Stimulated activated naive CD8-positive, alpha-beta T cell treated with anti-CD3 and anti-CD28 coated beads, Interleukin-15, amount 100 ng/mL, for 72 hours (primary cell): Measurements from ENCODE around the gene PPM1N.

Experiments
- ATAC-seq: fragments of 150-1000 bp; cut with Tn5 transposase; 2 replicates; pipeline ENCODE4 v1.10.0; 2021; ENCODE audit warnings: mild to moderate bottlenecking, moderate library complexity
- DNase-seq, 2 donors: peaks; one replicate each; pipeline ENCODE4 v3.0.0; 2021 to 2022
- H3K27ac Mint-ChIP-seq, 2 donors: one replicate each; pipeline ENCODE4 v1.8.0; 2022; ENCODE audit warnings: mild to moderate bottlenecking in 2 of 2, mixed read lengths in 2 of 2, moderate library complexity in 2 of 2
- H3K27me3 Mint-ChIP-seq: one replicate; pipeline ENCODE4 v1.8.0; 2022; ENCODE audit warnings: mixed read lengths
- H3K4me1 Mint-ChIP-seq: one replicate; pipeline ENCODE4 v1.8.0; 2022; ENCODE audit warnings: mild to moderate bottlenecking, mixed read lengths
- H3K4me3 Mint-ChIP-seq, 2 donors: one replicate each; pipeline ENCODE4 v1.8.0; 2022; ENCODE audit warnings: mild to moderate bottlenecking in 2 of 2, mixed read lengths in 2 of 2, moderate library complexity in 1 of 2
- H3K9me3 Mint-ChIP-seq, 2 donors: one replicate each; pipeline ENCODE4 v1.8.0; 2022; ENCODE audit warnings: mixed read lengths in 2 of 2

PPM1N gene

GRCh38 chr19:45523642-45524256 is 25.5 kb downstream of the PPM1N start:
- peak; percentile 76 to 81 for DNase-seq

GRCh38 chr19:45524575-45525129 is 26.4 kb downstream of the PPM1N start:
- no peak overlapping the region for H3K27ac Mint-ChIP-seq
- H3K4me3 Mint-ChIP-seq: no peak overlapping the region
- DNase-seq (no peak), ATAC-seq (no peak)
- H3K27me3 Mint-ChIP-seq: no peaks in the 10 kb centered on the region
- no peaks in the 10 kb centered on the region for H3K9me3 Mint-ChIP-seq
- peaks cover 47% of the 10 kb centered on the region for H3K4me1 Mint-ChIP-seq

More at GRCh38 chr19:45523642-45524256, 25.5 kb downstream of the PPM1N start:
- no peak overlapping the region for H3K4me3 Mint-ChIP-seq
- peak; percentile 94 for ATAC-seq
- H3K4me1 Mint-ChIP-seq: peaks cover 40% of the 10 kb centered on the region
- H3K27me3 Mint-ChIP-seq: no peaks in the 10 kb centered on the region
- H3K27ac Mint-ChIP-seq: peak overlapping the region in 1 of 2 donors; percentile 25
- no peaks in the 10 kb centered on the region for H3K9me3 Mint-ChIP-seq

DNA sequence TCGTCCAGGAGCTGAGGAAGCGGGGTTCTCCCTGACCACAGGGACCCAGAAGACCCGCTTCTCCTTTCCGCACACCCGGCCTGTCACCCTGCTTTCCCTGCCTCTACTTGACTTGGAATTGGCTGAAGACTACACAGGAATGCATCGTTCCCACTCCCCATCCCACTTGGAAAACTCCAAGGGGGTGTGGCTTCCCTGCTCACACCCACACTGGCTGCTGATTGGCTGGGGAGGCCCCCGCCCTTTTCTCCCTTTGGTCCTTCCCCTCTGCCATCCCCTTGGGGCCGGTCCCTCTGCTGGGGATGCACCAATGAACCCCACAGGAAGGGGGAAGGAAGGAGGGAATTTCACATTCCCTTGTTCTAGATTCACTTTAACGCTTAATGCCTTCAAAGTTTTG is 27.9 kb downstream of the PPM1N start:
- ATAC-seq (no peak), DNase-seq (no peak)
- no peaks in the 10 kb centered on the region for H3K27me3 Mint-ChIP-seq
- H3K27ac Mint-ChIP-seq: no peak overlapping the region
- no peaks in the 10 kb centered on the region for H3K9me3 Mint-ChIP-seq
- H3K4me3 Mint-ChIP-seq: no peak overlapping the region
- peaks cover 47% of the 10 kb centered on the region for H3K4me1 Mint-ChIP-seq

- peaks cover 45% of the 10 kb centered on the region for H3K4me1 Mint-ChIP-seq
- H3K9me3 Mint-ChIP-seq: peaks cover 0 to 5% of the 10 kb centered on the region in 2 donors
- no peak overlapping the region for H3K4me3 Mint-ChIP-seq
- no peak for ATAC-seq
- no peak for DNase-seq
- H3K27ac Mint-ChIP-seq: peak overlapping the region in 1 of 2 donors; percentile 25
- no peaks in the 10 kb centered on the region for H3K27me3 Mint-ChIP-seq
Observed at GRCh38 chr19:45526971-45527370, 28.7 kb downstream of the PPM1N start.

- no peak overlapping the region for H3K27ac Mint-ChIP-seq
- ATAC-seq: no peak
- no peaks in the 10 kb centered on the region for H3K27me3 Mint-ChIP-seq
- H3K4me3 Mint-ChIP-seq: no peak overlapping the region
- H3K9me3 Mint-ChIP-seq: peaks cover 0 to 5% of the 10 kb centered on the region in 2 donors
- peaks cover 43% of the 10 kb centered on the region for H3K4me1 Mint-ChIP-seq
- DNase-seq: no peak
Observed at GRCh38 chr19:45527731-45528130, 29.5 kb downstream of the PPM1N start.

- peaks cover 0 to 5% of the 10 kb centered on the region in 2 donors for H3K9me3 Mint-ChIP-seq
- peak overlapping the region in 1 of 2 donors; percentile 58 for H3K4me3 Mint-ChIP-seq
- peaks cover 41% of the 10 kb centered on the region for H3K4me1 Mint-ChIP-seq
- ATAC-seq (no peak), DNase-seq (no peak)
- no peak overlapping the region for H3K27ac Mint-ChIP-seq
- no peaks in the 10 kb centered on the region for H3K27me3 Mint-ChIP-seq
Observed at GRCh38 chr19:45528149-45528743, 30.0 kb downstream of the PPM1N start.

DNA sequence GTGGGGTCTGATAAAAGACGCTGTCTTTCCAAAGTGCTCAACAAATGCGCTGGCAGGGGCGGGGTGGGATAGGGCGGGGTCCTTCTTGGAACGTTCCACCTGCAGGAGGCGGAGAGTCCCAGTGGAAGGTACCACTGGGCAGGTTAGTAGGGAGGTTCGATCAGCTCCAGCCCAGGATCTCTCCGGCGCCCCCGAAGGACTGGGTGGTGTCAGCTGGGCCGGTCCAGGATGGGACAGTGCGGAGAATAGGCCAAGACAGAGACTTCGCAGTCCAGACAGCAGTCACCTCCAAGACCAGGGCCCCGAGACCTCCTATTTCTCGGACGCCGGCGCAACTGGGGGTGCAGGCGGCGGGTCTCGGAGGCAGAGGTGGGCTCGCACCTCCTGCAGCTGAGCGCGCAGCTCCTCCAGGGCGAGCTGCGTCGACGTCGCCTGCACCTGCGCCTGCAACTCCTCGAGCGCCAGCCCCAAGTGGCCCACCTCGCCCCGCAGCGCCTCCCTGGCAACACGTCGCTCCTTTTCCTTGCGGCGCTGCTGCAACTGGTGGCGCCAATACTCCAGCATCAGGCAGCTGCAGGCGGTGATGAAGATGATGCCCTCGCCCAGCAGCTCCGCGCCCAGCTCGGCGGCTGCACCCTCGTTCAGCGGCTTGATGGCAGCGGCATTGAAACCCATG is 30.6 kb downstream of the PPM1N start:
- no peaks in the 10 kb centered on the region for H3K27me3 Mint-ChIP-seq
- no peak for DNase-seq
- ATAC-seq: peak; percentile 44
- peaks cover 34% of the 10 kb centered on the region for H3K4me1 Mint-ChIP-seq
- peaks cover 0 to 5% of the 10 kb centered on the region in 2 donors for H3K9me3 Mint-ChIP-seq
- H3K27ac Mint-ChIP-seq: no peak overlapping the region
- H3K4me3 Mint-ChIP-seq: peak overlapping the region in 1 of 2 donors; percentile 61

GRCh38 chr19:45529420-45529785 is 31.2 kb downstream of the PPM1N start:
- Mint-ChIP-seq H3K9me3 (peaks cover 0 to 5% of the 10 kb centered on the region in 2 donors), H3K27ac (no peak overlapping the region), H3K4me1 (peaks cover 29% of the 10 kb centered on the region), H3K4me3 (peak overlapping the region in 1 of 2 donors; percentile 61), H3K27me3 (no peaks in the 10 kb centered on the region)
- ATAC-seq (no peak), DNase-seq (no peak)

DNA sequence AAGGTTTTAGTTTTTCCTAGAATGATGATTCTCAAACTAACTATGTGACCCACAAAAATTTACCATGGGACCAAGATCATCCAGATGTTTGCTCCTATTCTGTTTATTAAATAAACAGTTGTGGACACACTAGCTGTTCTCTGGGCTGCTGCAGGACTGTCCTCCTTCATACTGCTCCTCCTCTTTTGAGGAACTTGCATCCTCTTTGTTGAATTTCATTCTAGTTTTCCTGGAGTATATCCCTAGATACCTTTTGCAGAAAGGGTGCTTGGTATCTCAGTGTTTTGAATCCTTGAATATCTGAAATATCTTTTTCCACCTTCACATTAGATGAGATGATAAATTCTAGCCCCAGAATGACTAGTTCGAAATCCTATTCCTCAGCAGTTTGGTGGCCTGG is 33.1 kb downstream of the PPM1N start:
- Mint-ChIP-seq H3K4me1 (peaks cover 22% of the 10 kb centered on the region), H3K27ac (no peak overlapping the region), H3K9me3 (peaks cover 0 to 5% of the 10 kb centered on the region in 2 donors), H3K4me3 (no peak overlapping the region), H3K27me3 (no peaks in the 10 kb centered on the region)
- no peak for DNase-seq
- no peak for ATAC-seq

DNA sequence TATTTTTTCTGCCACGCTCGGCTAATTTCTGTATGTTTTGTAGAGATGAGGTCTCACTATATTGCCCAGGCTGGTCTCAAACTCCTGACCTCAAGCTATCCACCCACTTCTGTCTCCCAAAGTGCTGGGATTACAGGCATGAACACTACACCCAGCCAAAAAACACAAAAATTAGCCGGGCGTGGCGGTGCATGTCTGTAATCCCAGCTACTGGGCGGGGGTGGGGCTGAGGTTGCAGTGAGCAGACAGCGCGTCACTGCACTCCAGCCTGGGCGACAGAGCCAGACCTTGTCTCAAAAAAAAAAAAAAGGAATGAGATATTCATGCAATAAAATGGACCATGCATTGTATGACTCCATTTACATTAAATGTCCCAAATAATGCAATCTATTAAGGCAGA is 41.2 kb downstream of the PPM1N start:
- Mint-ChIP-seq H3K4me3 (no peak overlapping the region), H3K4me1 (no peaks in the 10 kb centered on the region), H3K9me3 (peaks cover 0 to 7% of the 10 kb centered on the region in 2 donors), H3K27me3 (no peaks in the 10 kb centered on the region), H3K27ac (no peak overlapping the region)
- ATAC-seq (no peak), DNase-seq (no peak)

- H3K27ac Mint-ChIP-seq: no peak overlapping the region
- H3K9me3 Mint-ChIP-seq: peaks cover 0 to 7% of the 10 kb centered on the region in 2 donors
- H3K4me3 Mint-ChIP-seq: no peak overlapping the region
- no peaks in the 10 kb centered on the region for H3K27me3 Mint-ChIP-seq
- ATAC-seq (no peak), DNase-seq (no peak)
- H3K4me1 Mint-ChIP-seq: no peaks in the 10 kb centered on the region
Observed at GRCh38 chr19:45542234-45542668, 44.0 kb downstream of the PPM1N start.

- H3K27ac Mint-ChIP-seq: no peak overlapping the region
- no peaks in the 10 kb centered on the region for H3K27me3 Mint-ChIP-seq
- no peak for DNase-seq
- H3K9me3 Mint-ChIP-seq: no peaks in the 10 kb centered on the region
- no peaks in the 10 kb centered on the region for H3K4me1 Mint-ChIP-seq
- no peak overlapping the region for H3K4me3 Mint-ChIP-seq
- no peak for ATAC-seq
Observed at GRCh38 chr19:45547211-45547770, 49.0 kb downstream of the PPM1N start.

DNA sequence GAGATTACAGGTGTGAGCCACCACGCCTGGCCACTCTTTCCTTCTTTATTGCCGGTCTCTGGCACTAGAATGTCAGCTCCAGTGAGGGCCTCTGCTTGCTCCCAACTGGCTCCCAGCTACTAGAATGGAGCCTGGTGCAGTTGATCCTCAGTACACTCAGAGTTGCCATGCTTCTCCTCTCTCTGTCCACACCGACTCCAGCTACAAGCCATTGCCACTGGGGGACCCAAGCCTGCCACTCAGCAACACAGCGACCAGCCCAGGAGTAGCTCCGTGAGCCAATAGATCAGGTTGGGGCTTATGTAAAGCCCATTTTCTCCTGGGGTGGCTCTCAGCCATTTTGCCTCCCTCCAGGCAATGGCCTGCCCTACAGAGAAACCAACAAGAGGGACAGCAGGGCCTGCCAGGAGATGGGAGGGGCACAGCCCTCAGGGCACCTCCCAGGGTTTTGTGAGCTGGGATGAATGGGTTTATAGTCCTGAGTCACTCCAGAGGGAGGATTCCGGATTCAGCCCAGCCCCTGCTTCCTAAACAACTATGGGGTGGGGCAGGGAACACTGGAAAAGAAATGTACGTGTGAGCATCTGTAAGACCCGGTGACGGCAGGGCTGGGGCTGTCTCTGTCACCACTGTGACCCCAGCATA is 49.8 kb downstream of the PPM1N start:
- no peaks in the 10 kb centered on the region for H3K4me1 Mint-ChIP-seq
- no peak overlapping the region for H3K4me3 Mint-ChIP-seq
- no peaks in the 10 kb centered on the region for H3K9me3 Mint-ChIP-seq
- DNase-seq (no peak), ATAC-seq (no peak)
- H3K27ac Mint-ChIP-seq: no peak overlapping the region
- no peaks in the 10 kb centered on the region for H3K27me3 Mint-ChIP-seq
